K562 (cell line): ENCODE data around the gene HAP1. TPM values are rescaled to one million over a fixed set of nuclear protein-coding genes. Genes with fewer than 3 reads are reported as not detected.

Experiments used
- ATAC-seq: fragments of 200-7000 bp; cut with Tn5 transposase; 3 replicates; pipeline ENCODE4 v1.9.1; 2020; ENCODE audit warnings: moderate library complexity
- BruUV-seq: library from RNA; stranded (reverse); fragments of 400-500 nt; replicated peaks from 2 replicates; lab custom pipeline; 2021; lab: Mats Ljungman, UMichigan
- CTCF ChIA-PET: fragments of 300-600 bp; formaldehyde crosslinking; extraction: SDS; loops from one replicate; lab custom pipeline; 2021; ENCODE audit warnings: low intra/inter-chr PET ratio; lab: Yijun Ruan, JAX
- POLR2A ChIA-PET: fragments of 300-600, 350-650 bp; sonication (Branson Sonifier 250); formaldehyde crosslinking; extraction: SDS; loops from one replicate; lab custom pipeline; 2021; ENCODE audit warnings: antibody characterized with exemption, inconsistent platforms; lab: Yijun Ruan, JAX
- DNase-seq, 4 experiments: peaks; one replicate each; pipeline versions ENCODE4 v3.0.0 to v3.0.0-alpha.2; 2011 to 2018; ENCODE audit warnings: low spot score in 3 of 4, mixed read lengths in 3 of 4; ENCODE audit errors: extremely low read depth in 1 of 4
- FAIRE-seq: peaks from 2 replicates; lab custom pipeline; 2011; peaks lifted over from hg19 to GRCh38; lab: Jason Lieb, UNC
- H2AFZ ChIP-seq: 2 replicates; pipeline ENCODE4 v1.6.0; 2011; ENCODE audit warnings: low read depth, low read length, control low read depth, inconsistent platforms
- H3K27ac ChIP-seq: fragments of 200-600 bp; 3 replicates; pipeline ENCODE4 v1.8.0; 2011; ENCODE audit warnings: low read depth, mild to moderate bottlenecking, control low read depth, inconsistent platforms, low read length, moderate library complexity, mixed read lengths; ENCODE audit errors: extremely low read depth
- H3K27me3 ChIP-seq, 2 experiments: fragments of 300-600 bp in 1 of 2; 2 replicates in 1 of 2; 3 replicates in 1 of 2; pipeline versions ENCODE4 v1.6.0 to v1.8.0; 2011; ENCODE audit warnings: inconsistent platforms in 2 of 2, low read length in 2 of 2, mild to moderate bottlenecking in 1 of 2, mixed read lengths in 1 of 2, moderate library complexity in 1 of 2; ENCODE audit not compliant: control insufficient read depth in 2 of 2, insufficient read depth in 2 of 2
- H3K36me3 ChIP-seq: fragments of 300-600 bp; 3 replicates; pipeline ENCODE4 v1.8.0; 2011; ENCODE audit warnings: mild to moderate bottlenecking, low read length, inconsistent platforms; ENCODE audit not compliant: control insufficient read depth, insufficient read depth
- H3K4me1 ChIP-seq, 2 experiments: fragments of 200-600 bp in 1 of 2; replicated peaks in 1 of 2; 2 replicates in 1 of 2; 3 replicates in 1 of 2; pipeline versions ENCODE4 v1.5.1 to v1.8.0; 2011; ENCODE audit warnings: inconsistent platforms in 2 of 2, low read length in 2 of 2, mild to moderate bottlenecking in 1 of 2, mixed read lengths in 1 of 2, moderate library complexity in 1 of 2; ENCODE audit not compliant: control insufficient read depth in 2 of 2, insufficient read depth in 2 of 2
- H3K4me2 ChIP-seq: 2 replicates; pipeline ENCODE4 v1.6.1; 2011; ENCODE audit warnings: low read length, control low read depth, inconsistent platforms, mixed read lengths; ENCODE audit not compliant: insufficient read depth
- H3K4me3 ChIP-seq: fragments of 200-600 bp; sonication (generic), shearing (Covaris generic); 2 replicates; pipeline ENCODE4 v1.5.1; 2016; ENCODE audit warnings: control low read depth, inconsistent platforms
- H3K79me2 ChIP-seq: fragments of 200-600 bp; 3 replicates; pipeline ENCODE4 v1.8.0; 2011; ENCODE audit warnings: low read length, inconsistent platforms; ENCODE audit not compliant: control insufficient read depth, insufficient read depth
- H3K9ac ChIP-seq, 2 experiments: 2 replicates each; pipeline versions ENCODE4 v1.6.0 to v1.6.1; 2011; ENCODE audit warnings: low read depth in 2 of 2, low read length in 2 of 2, control low read depth in 1 of 2, inconsistent platforms in 1 of 2, mild to moderate bottlenecking in 1 of 2, mixed read lengths in 1 of 2; ENCODE audit not compliant: insufficient read depth in 1 of 2
- H3K9me1 ChIP-seq: one replicate; pipeline ENCODE4 v1.6.0; 2011; ENCODE audit warnings: inconsistent platforms, mild to moderate bottlenecking, low read length, moderate library complexity; ENCODE audit not compliant: control insufficient read depth, insufficient read depth
- H3K9me3 ChIP-seq: replicated peaks from 2 replicates; pipeline ENCODE4 v1.5.1; 2011; ENCODE audit warnings: low read depth, low read length, inconsistent platforms; ENCODE audit not compliant: control insufficient read depth, insufficient read depth
- H4K20me1 ChIP-seq: replicated peaks from 2 replicates; pipeline ENCODE4 v1.6.1; 2011; ENCODE audit warnings: low read length, inconsistent platforms, mixed read lengths; ENCODE audit not compliant: control insufficient read depth, insufficient read depth
- BMI1 ChIP-seq: fragments of 150-350 bp; IDR thresholded peaks from 2 replicates; pipeline ENCODE4 v1.6.1; 2014; ENCODE audit warnings: low read length
- BRF1 ChIP-seq: IDR thresholded peaks from 3 replicates; pipeline ENCODE4 v1.6.1; 2011; ENCODE audit warnings: borderline replicate concordance, mild to moderate bottlenecking; ENCODE audit not compliant: insufficient read length; ENCODE audit errors: extremely low read depth
- CEBPG ChIP-seq, 3 experiments: fragments of 200-800 bp in 1 of 3; sonication (Bioruptor generic) in 1 of 3; sonication (generic) in 1 of 3; formaldehyde crosslinking in 1 of 3; IDR thresholded peaks in 2 of 3; conservative IDR thresholded peaks in 1 of 3; 2 replicates each; pipeline versions ENCODE4 v1.6.1 to v1.8.0; 2016 to 2022; ENCODE audit warnings: missing compliant biosample characterization in 2 of 3, missing genetic modification characterization in 2 of 3, mild to moderate bottlenecking in 1 of 3, missing genetic modification reagents in 1 of 3
- CHAMP1 ChIP-seq: fragments of 450-650 bp; IDR thresholded peaks from 2 replicates; pipeline ENCODE4 v1.6.1; 2016; ENCODE audit warnings: mild to moderate bottlenecking
- DIDO1 ChIP-seq: fragments of 450-650 bp; IDR thresholded peaks from 2 replicates; pipeline ENCODE4 v1.6.1; 2016; ENCODE audit warnings: low read depth, missing biosample characterization, missing genetic modification characterization
- GABPA ChIP-seq: fragments of 200-800 bp; sonication (Bioruptor generic); conservative IDR thresholded peaks from 2 replicates; pipeline ENCODE4 v1.6.1; 2016; ENCODE audit warnings: low read depth, missing genetic modification characterization, missing compliant biosample characterization
- HBP1 ChIP-seq: fragments of 450-650 bp; formaldehyde crosslinking; IDR thresholded peaks from 2 replicates; pipeline ENCODE4 v1.4.0; 2022; ENCODE audit warnings: missing genetic modification characterization
- MAFF ChIP-seq: IDR thresholded peaks from 2 replicates; pipeline ENCODE4 v1.6.1; 2012; ENCODE audit warnings: low read length, improper control_type of control experiment
- NFATC3 ChIP-seq: fragments of 450-650 bp; IDR thresholded peaks from 2 replicates; pipeline ENCODE4 v1.6.1; 2017; ENCODE audit warnings: mild to moderate bottlenecking
- NR2F6 ChIP-seq: fragments of 450-650 bp; formaldehyde crosslinking; IDR thresholded peaks from 2 replicates; pipeline ENCODE4 v1.4.0; 2020; ENCODE audit warnings: mild to moderate bottlenecking
- TAF9B ChIP-seq: fragments of 450-650 bp; IDR thresholded peaks from 2 replicates; pipeline ENCODE4 v1.6.1; 2018; ENCODE audit warnings: mild to moderate bottlenecking; ENCODE audit not compliant: partially characterized antibody
- USF2 ChIP-seq: sonication (generic); formaldehyde crosslinking; IDR thresholded peaks from 2 replicates; pipeline ENCODE4 v1.5.0; 2020; ENCODE audit warnings: missing genetic modification reagents
- WHSC1 ChIP-seq: IDR thresholded peaks from one replicate; pipeline ENCODE4 v1.6.1; 2012; ENCODE audit warnings: low read length, control low read depth, inconsistent platforms
- ZHX1 ChIP-seq: fragments of 150-350 bp; conservative IDR thresholded peaks from 2 replicates; pipeline ENCODE4 v1.6.1; 2014; ENCODE audit warnings: low read length
- ZNF695 ChIP-seq: fragments of 450-650 bp; formaldehyde crosslinking; IDR thresholded peaks from 2 replicates; pipeline ENCODE4 v1.4.0; 2020; ENCODE audit warnings: mild to moderate bottlenecking, moderate library complexity
- ZNF830 ChIP-seq: fragments of 250-450 bp; sonication (Bioruptor Pico); IDR thresholded peaks from 2 replicates; pipeline ENCODE4 v1.5.0; 2021; ENCODE audit warnings: mild to moderate bottlenecking
- WGBS: fragments of 100-300 bp; shearing (Covaris generic); methylation state at CpG from one replicate; pipeline ENCODE4 v1.1.6; 2016; ENCODE audit warnings: low coverage, mixed read lengths; ENCODE audit not compliant: insufficient coverage; ENCODE audit errors: missing lambda C conversion rate; 5-methylcytosine and 5-hydroxymethylcytosine counted together
- in situ Hi-C: fragments of 300-500 bp; cut with MboI; formaldehyde crosslinking; loops from 4 replicates; pipeline ENCODE4 v1.15.0; 2018; ENCODE audit warnings: inconsistent platforms, mixed read lengths
- intact Hi-C: fragments of 100-400 bp; cut with micrococcal nuclease; formaldehyde crosslinking; loops from 2 replicates; pipeline ENCODE4 v1.14.2; 2022
- polyA plus RNA-seq, 8 experiments: library from polyadenylated mRNA; depleted of rRNA in 4 of 8; stranded (reverse) in 5 of 8; unstranded in 3 of 8; fragments of >200 nt; fragmentation: Nextera tagmentation in 2 of 8; fragmentation: Illumina TruSeq in 1 of 8; extraction: Ambion mirVana in 2 of 8; extraction: Trizol in 1 of 8; gene quantifications; 2 replicates each; pipeline versions ENCODE4 v1.2.1 to v1.2.3, GENCODE V29; 2011 to 2014; ENCODE audit warnings: inconsistent platforms in 1 of 8, missing spikeins in 1 of 8
- total RNA-seq, 7 experiments: library from RNA; depleted of rRNA in 6 of 7; stranded (reverse); fragments of >200 nt in 6 of 7; fragmentation: Illumina TruSeq in 2 of 7; extraction: Trizol in 2 of 7; gene quantifications; 2 replicates each; pipeline versions ENCODE4 v1.2.1 to v1.2.3, GENCODE V29; 2011 to 2021; ENCODE audit warnings: low replicate concordance in 1 of 7

HAP1 gene
- total and polyA plus RNA-seq, 9 of the 15 experiments (the other 6 are each of a cell fraction or from before 2014, with no cell fraction given), result under 0.01 to 0.09 (median 0.04) TPM; not detected in 6

GRCh38 chr17:41760878-41761277 is 26.4 kb upstream of the HAP1 start:
- WGBS, result 93% methylated on average over 6 of the region's 6 CpGs
- no TSS peak for BruUV-seq
- DNase-seq, result no peak
- TF ChIP-seq MAFF (no peak), CHAMP1 (no peak), CEBPG (CRISPR knock-in tag; IDR thresholded peaks at IDR 0.05) (no peak), CEBPG (tag; conservative IDR thresholded peaks at IDR 0.05 in 1 of 2, IDR thresholded peaks at IDR 0.05 in 1 of 2) (no peak), GABPA (tag) (no peak), ZNF695 (CRISPR knock-in tag) (no peak), HBP1 (CRISPR knock-in tag) (no peak), WHSC1 (no peak), NR2F6 (CRISPR knock-in tag) (no peak), USF2 (CRISPR knock-in tag) (no peak), BMI1 (no peak), TAF9B (no peak), NFATC3 (no peak), ZNF830 (CRISPR knock-in tag) (no peak), DIDO1 (tag) (no peak), ZHX1 (no peak), BRF1 (no peak)

More at GRCh38 chr17:41760878-41761277, 26.4 kb upstream of the HAP1 start:
- no peaks in the 10 kb centered on the region for H3K9me3 ChIP-seq
- H3K4me1 ChIP-seq, result peaks cover 0 to 4% of the 10 kb centered on the region in 2 experiments; a peak in 2 of 5 replicates
- in situ Hi-C loops, result no loop called here
- no peak overlapping the region for H3K9ac ChIP-seq
- H3K27ac ChIP-seq, result no peak overlapping the region; the same call in 2 of the 3 replicates
- no peak overlapping the region for H2AFZ ChIP-seq
- no peak overlapping the region for H3K4me2 ChIP-seq
- FAIRE-seq (no peak), ATAC-seq (no peak)
- POLR2A ChIA-PET, result interaction anchor here (1.1 to 1.5 kb wide), 2 partner anchors 9 to 72 kb away, joined by 5 read pairs; partner anchors contain the start of gene EIF1
- H3K27me3 ChIP-seq, result no peaks in the 10 kb centered on the region
- no peak overlapping the region for H3K4me3 ChIP-seq
- no peaks in the 10 kb centered on the region for H3K9me1 ChIP-seq
- CTCF ChIA-PET, result no interaction called here
- H4K20me1 ChIP-seq, result no peaks in the 10 kb centered on the region
- H3K79me2 ChIP-seq, result no peaks in the 10 kb centered on the region
- intact Hi-C loops, result no loop called here
- peaks cover 86% of the 10 kb centered on the region for H3K36me3 ChIP-seq
